Measurements from ENCODE around the gene CAP1. TPM values are rescaled to one million over a fixed set of nuclear protein-coding genes. Genes with fewer than 3 reads are reported as not detected.
A peak's percentile ranks its signal among the peaks of the same experiment; 100 is the strongest.

CAP1 gene
- total and polyA plus RNA-seq, 2 of the 13 experiments (the other 11 are each of a cell fraction or from before 2014, with no cell fraction given): 174 to 195 TPM

GRCh38 chr1:40039757-40040510 is 595 bp upstream of the CAP1 start (continued):
- no peak for TF ChIP-seq ZNF10 (CRISPR knock-in tag; IDR thresholded peaks at IDR 0.05; ENCODE audit: borderline replicate concordance, low read depth)
- TF ChIP-seq ZNF670 (CRISPR knock-in tag; IDR thresholded peaks at IDR 0.05; ENCODE audit: borderline replicate concordance): peak; percentile 41; the same call in 1 of the 2 replicates
- no peak for TF ChIP-seq HNRNPL (IDR thresholded peaks at IDR 0.05; ENCODE audit: low read depth, low read length)
- TF ChIP-seq ZSCAN29 (CRISPR knock-in tag; conservative IDR thresholded peaks at IDR 0.05): peak; percentile 5; the same call in 1 of the 2 replicates
- no peak for TF ChIP-seq GFI1 (CRISPR knock-in tag; IDR thresholded peaks at IDR 0.05; ENCODE audit: borderline replicate concordance)
- no peak for TF ChIP-seq ZNF496 (CRISPR knock-in tag; IDR thresholded peaks at IDR 0.05; ENCODE audit: insufficient replicate concordance)
- TF ChIP-seq TAF15 (IDR thresholded peaks at IDR 0.05; ENCODE audit: low read depth, low read length, poor library complexity, severe bottlenecking): no peak
- TF ChIP-seq PBX3 (CRISPR knock-in tag; IDR thresholded peaks at IDR 0.05; ENCODE audit: borderline replicate concordance): no peak
- TF ChIP-seq CREBL2 (CRISPR knock-in tag; IDR thresholded peaks at IDR 0.05; ENCODE audit: borderline replicate concordance): no peak
- peak; percentile 2; the same call in 1 of the 2 replicates for TF ChIP-seq KMT2A (CRISPR knock-in tag; IDR thresholded peaks at IDR 0.05)
- TF ChIP-seq MZF1 (CRISPR knock-in tag; IDR thresholded peaks at IDR 0.05; ENCODE audit: borderline replicate concordance): no peak
- no peak for TF ChIP-seq GATAD2A (CRISPR knock-in tag; IDR thresholded peaks at IDR 0.05)
- TF ChIP-seq POLR2A (IDR thresholded peaks at IDR 0.05; ENCODE audit: insufficient read depth in 1 of 2, low read depth in 2 of 2, low read length in 2 of 2): peak; percentile 62 to 87
- TF ChIP-seq CEBPB (IDR thresholded peaks at IDR 0.05; ENCODE audit: borderline replicate concordance, low read depth, low read length): no peak
- TF ChIP-seq SMARCE1 (IDR thresholded peaks at IDR 0.05; ENCODE audit: borderline replicate concordance): no peak
- no peak for TF ChIP-seq PRDM15 (CRISPR knock-in tag; IDR thresholded peaks at IDR 0.05)
- TF ChIP-seq KLF16 (CRISPR knock-in tag; IDR thresholded peaks at IDR 0.05): peak in 1 of 2 experiments; percentile 21; a peak in 1 of 4 replicates
- peak; percentile 74 for TF ChIP-seq AGO2 (optimal IDR thresholded peaks at IDR 0.05; ENCODE audit: low read depth, low read length)
- peak; percentile 11 for TF ChIP-seq TEAD3 (CRISPR knock-in tag; optimal IDR thresholded peaks at IDR 0.05; ENCODE audit: borderline replicate concordance)
- 0 out of 2 replicates have a peak, but pooled peaks have one; percentile 51 for TF ChIP-seq CBX5 (CRISPR knock-in tag; IDR thresholded peaks at IDR 0.05; ENCODE audit: borderline replicate concordance)
- TF ChIP-seq HIC2 (CRISPR knock-in tag; IDR thresholded peaks at IDR 0.05; ENCODE audit: low read depth): peak; percentile 12
